Stromal cell of bone marrow (primary cell): ENCODE data around the gene STUB1.

ENCODE experiments used
- DNase-seq: peaks from one replicate; pipeline ENCODE4 v3.0.0-alpha.2; 2012; ENCODE audit warnings: low read depth

The STUB1 gene

DNA sequence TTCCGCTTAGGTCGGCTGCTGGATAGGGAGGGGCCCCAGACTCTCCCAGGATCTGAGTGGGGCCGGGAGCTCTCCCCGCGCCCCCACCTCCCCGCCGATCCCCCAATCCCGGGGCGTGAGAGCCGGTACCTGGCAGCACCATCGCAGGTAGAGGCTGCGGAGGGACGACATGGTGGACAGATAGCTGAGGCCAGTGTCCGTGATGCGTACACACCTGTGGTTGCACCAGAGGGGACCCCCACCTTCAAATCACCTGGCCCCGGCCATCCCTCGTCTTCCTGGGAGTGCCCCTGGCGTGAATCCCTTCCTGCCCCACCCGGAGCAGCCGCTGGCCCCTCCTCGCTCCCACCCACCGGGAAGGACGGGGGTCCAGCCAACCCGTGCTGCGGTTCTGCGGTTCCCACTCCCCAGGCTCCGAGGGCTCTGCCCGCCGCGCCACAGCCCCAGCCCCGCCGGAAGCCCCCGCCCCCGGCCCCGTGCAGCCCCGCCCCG, 14.7 kb downstream of the STUB1 start:
- no peak for DNase-seq

DNA sequence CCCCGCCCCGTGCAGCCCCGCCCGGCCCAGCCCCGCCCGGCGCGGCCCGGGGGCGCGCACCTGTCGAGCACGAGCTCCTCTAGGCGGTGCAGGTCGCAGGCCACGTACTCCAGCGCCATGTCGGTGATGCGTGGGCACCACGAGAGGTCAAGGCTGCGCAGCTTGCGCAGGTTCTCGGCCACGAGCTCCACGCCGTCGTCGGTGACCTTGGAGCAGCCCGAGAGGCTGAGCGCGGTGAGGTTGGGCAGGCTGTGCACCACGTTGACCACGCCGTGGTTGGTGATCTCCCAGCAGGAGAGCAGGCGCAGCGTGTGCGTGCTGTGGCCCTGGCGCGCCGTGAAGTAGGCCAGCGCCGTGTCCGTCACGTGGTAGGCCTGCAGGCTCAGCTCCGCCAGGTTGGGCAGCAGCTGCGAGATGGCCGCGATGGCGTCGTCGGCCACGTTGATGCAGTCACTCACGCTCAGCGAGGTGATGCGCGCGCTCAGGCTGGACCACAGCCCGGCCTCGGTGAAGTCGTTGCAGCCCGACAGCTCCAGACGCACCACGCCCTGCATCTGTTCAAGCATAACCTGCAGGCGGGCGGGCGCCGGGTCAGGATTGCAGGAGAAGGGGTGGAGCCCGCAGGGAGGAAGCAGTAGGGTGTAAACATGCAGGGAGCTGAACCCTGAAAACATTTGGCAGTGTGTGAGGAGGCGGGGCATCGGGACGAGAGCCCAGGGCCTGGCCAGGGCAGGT, 15.3 kb downstream of the STUB1 start:
- no peak for DNase-seq

DNA sequence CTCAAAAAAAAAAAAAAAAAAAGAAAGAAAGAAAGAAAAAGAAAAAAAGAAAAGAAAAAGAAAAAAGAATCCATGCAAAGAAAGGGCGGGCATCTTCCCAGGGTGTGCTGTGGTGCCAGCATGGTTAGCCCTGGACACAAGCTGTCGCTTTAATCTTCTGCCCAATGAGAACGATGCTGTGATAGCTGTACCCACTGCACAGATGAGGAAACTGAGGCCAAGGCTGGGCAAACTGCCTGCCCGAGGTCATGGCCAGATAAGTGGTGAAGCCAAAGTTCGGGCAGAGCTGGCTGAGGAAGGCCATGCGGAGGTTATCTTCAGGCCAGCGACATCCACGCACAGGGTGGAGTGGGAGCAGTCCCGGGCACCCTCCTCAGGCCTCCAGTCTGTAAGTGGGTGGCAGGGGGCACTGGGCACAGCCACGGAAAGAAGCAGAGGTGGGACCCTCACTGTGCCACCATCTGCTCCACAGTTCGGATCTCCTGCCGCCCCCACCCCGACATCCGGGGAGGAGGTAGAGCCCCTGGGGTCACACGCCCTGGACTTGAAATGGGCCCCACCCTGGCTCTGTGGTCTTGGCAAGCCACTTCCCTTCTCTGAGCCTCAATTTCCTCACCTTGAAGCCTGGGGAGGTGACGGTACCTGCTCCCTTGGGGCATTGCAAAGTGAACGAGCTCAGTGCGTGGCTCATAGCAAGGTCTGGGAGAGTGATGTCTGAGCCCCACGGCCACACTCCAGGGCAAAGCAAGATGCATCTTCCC, 18.9 kb downstream of the STUB1 start:
- no peak for DNase-seq

DNA sequence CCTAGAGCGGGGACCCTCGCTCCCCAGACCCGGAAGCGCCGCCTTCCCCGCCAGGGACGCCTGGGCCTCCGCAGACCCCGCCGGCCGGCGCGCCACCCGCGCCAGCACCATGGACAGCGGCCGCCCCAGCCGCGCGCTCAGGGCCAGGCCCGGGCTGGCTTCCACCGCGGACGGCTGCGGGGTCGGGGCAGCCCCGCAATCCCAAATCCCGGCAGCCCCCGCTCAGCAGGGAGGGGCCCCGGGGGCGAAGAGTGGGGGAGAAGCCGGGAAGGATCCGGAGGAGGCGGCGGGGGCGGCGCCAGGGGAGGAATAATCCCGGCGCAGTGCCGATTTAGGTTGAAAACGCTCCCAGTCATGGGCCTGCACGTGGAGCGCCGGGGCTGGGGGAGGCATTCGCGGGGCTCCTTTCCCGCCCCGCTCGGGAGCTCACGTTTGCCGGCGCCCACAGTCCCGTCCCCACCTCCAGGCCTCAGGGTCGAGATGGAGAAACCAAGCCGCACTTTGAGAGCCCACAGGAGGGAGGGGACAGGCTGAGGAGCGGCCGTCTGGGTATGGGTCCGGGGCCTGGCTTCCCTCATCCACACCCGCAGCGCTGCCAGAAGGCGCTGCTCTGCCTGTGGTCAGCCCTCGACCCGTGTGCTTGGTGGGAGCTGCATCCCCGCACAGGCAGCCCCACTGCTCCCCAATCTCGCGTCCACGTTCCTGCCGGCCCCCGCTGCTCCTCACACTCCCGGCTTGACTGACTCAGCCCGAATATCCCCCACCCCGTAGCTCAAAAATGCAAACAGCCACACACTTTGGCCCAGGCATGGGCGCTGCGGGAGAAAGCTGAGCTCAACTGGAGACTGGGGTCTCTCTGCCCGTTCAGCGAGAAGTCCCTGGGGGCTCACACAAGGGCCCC, 20.7 kb downstream of the STUB1 start:
- no peak for DNase-seq

DNA sequence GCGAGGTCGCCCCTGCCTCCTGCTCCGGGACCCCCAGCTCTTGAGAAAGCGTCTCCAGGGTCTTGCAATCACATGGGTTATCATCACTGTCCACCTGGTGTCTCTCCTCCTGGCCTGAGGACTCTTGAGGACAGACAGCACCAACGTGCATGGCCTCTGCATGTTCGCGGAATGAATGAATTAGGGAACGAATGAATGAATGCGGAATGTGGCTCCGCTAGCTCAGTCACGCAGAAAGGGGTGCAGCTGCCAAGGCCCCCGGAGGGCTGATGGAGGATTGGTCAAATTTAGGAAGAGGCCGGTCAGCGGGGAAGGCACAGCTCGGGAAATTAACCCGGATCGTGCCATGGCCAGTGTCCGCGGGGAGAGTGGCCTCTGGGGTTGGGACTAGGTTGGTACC, 22.1 kb downstream of the STUB1 start:
- DNase-seq = no peak

DNA sequence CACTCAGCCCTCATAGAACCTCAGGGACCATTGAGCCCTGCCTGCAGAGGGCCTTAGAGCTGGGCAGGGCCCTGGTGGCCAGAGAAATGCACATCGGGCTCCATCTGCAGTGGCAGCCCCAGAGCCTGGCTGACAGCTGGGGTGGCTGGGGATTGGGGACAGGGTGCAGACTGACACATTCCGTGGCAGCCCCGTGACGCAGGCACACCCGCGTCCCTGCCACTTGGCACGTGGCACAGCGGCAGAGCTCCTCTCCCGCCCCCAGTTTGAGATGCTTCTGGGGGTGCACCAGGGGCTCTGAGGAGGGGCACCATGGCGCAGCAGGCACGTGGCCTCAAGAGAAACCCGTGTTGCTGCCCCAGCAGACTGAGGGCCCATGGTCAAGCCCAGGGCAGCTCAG, 23.2 kb downstream of the STUB1 start:
- DNase-seq = no peak

DNA sequence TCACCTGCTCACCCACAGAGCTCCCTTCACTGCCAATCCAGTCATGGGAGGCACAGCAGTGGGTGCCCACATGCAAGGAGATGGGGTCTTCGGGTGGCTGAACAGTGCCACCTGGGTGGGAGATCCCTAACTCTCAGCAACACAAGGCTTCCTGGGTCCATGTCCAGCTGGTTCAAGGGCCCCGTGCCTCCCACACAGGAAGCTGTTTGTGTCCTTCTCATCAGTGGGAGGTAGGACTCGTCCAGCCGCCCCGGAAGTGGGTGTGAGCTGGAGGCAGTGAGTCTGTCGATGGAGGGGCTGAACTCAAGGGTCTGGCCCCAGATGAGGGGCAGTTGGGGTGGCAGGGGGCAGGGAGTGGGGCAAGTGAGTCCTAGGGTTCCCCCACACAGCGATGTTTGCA, 23.8 kb downstream of the STUB1 start:
- DNase-seq = no peak

DNA sequence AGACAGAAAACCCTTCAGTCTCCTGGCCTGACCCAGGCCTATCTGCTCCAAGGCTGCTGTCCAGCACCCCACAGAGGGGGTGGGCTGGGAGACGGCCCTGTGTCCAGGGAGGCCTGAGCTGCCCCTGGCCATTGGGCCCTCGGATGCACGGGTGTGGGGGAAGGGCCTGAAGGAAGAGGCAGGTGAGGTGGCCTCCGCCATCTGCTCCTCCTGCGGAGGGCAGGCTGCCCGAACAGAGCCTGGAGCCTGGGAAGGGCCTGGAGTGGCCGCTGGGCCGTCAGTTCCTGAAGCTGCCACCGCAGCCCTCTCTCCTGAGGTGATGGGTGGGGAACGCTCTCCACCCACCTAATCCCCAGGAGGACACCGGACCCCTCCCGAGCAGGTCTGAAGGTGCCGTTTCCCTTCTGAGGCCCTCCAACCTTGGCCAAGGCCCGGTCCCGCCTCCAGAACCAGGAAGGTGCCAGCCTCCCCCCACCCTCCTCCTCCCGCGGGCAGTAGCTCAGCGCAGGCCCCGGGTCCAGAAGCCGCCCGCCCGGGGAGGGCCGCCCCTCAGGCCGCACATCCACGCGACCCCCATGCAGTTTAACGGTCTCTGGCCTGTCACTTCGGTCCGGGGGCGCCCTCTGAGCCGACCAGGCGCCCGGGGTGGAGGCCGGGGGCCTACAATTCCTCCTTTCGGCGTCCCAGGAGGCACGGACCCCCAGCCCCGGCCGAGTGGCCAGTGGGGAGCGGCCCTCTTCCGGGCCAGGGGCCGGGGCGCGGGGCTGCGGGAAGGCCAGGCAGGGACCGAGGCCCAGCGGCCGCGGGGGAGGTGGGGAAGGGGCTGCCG, 24.6 kb downstream of the STUB1 start:
- no peak for DNase-seq

DNA sequence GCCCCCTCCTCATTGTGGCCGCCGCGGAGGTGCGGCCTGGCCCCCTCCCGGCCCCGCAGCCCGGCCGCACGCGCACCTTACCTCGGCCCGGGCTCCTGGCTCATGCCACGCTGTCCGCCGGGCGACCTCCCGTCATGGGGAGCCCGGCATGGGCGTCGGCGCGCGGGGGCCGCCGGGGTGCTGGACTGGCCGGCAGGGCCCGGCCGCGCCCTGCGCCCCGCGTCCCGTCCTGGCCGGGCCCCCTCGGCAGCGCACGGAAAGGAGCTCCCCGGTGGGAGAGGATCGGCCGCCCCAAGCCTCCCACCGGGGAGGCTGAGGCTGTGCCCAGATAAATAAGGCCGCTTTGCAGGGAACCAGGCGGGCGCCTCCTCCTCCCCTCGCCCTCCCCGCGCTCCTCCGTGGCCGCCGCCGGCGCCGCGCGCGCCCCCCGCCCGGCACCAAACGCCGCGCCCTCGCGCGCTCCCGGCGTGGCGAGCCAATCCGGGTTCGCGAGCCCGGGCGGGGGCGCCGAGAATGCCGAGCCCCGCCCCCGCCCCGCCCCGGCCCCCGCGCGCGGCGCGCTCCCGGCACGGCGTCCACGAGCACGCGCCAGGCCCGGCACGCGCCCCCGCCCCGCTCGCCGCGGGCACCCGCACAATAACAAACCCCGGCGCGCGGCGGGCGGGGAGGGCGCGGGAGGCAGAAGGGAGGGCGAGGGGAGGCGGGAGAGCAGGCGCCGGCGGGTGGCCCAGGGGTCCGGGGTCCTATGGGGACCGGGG, 25.4 kb downstream of the STUB1 start, which contains the start of gene FBXL16:
Gene FBXL16 (minus strand): TSS at position 371 of the 758 bp plus-strand sequence. CDS start 8,396 bp downstream, outside the sequence.
- no peak for DNase-seq

DNA sequence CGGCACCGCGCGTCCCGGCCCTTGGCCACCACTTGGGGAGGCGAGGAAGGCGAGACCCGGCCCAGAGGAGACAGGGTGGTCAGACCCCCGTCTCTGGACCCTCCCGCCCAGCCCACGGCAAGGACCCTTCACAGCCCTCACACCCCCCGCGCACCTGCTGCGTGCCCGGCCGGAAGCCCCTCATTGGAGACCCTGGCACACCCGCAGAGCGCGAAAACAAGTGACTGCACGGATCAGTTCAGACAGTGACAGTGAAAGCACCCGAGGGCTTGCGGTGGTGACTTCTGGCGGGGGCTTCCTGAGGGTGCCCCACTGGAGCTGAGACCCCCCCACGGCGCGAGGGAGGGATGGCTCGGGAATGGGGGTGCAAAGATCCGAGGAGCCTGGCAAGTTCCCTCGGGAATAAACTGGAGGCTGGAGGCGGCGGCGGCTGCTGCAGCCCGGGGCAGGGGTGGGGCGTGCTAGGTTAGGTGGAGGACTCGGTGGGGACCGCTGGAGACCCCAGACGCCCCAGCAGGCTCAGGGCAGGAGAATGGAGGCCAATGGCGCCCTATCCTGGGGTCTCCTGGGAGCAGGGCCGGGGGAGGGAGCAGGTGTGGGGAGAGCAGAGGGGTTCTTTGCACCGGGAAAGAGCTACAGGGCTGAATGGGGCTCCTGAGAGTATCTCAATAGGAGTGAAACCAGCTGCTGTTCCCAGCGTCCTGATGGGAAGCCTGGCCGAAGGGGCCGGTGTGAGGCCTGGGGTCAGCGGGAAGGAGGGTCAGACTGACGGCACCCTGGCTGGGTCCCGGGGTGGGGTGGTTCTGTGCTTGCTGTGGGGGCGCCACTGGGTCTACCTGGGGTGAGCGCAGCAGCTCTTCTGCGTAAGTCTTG, 26.2 kb downstream of the STUB1 start:
- DNase-seq = no peak

DNA sequence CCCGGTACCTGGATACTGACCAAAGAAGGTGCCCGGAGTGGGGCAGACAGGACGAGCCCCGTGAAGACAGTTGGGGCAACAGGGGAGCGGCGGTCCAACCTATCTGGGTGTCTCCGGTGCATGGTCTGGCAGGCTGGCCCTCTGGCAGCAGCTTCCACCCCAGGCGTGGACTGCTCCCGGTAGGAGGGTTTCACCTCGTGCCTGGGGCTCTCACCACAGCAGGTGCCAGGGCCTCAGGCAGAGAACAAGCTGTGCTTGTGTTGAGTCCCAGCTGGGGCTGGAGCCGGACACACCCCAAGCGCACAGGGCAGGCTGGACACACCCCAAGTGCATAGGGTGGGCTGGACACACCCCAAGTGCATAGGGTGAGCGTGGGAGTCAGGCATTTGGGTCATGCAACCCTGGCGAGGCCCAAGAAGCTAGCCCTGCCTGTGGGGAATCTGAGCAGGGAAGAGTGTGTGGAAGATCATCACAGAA, 26.9 kb downstream of the STUB1 start:
- no peak for DNase-seq

DNA sequence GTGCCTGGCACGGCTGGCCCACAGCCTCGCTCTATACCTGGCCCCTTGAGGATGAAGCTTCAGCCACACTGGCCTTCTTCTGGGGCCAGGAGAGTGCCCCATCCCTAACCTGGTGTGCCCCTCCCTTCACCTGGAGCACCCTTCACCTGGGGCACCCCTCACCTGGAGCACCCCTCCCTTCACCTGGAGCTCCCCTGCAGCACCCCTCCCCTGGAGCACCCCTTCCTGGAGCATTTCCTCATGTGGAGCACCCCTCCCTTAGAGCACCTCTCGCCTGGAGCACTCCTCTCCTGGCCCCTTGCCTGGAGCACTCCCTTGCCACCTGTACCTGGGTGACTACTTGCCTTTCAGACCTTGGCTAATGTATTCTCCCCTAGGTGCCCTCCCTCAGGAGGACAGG, 27.8 kb downstream of the STUB1 start:
- DNase-seq = no peak

DNA sequence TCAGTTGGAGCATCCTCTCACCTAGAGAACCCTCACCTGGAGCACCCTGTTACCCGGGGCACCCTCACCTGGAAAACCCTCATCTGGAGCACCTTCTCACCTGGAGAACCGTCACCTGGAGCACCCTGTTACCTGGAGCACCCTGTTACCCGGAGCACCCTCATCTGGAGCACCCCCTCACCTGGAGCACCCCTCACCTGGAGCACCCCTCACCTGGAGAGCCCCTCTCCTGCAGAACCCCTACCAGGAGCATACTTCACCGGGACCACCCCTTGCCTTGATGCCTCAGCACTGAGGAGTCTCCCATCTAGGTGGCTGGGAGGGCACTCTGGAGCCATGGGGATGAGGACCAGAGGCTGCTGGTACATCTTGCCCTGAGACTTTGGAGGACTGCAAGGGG, 28.7 kb downstream of the STUB1 start:
- DNase-seq = no peak

DNA sequence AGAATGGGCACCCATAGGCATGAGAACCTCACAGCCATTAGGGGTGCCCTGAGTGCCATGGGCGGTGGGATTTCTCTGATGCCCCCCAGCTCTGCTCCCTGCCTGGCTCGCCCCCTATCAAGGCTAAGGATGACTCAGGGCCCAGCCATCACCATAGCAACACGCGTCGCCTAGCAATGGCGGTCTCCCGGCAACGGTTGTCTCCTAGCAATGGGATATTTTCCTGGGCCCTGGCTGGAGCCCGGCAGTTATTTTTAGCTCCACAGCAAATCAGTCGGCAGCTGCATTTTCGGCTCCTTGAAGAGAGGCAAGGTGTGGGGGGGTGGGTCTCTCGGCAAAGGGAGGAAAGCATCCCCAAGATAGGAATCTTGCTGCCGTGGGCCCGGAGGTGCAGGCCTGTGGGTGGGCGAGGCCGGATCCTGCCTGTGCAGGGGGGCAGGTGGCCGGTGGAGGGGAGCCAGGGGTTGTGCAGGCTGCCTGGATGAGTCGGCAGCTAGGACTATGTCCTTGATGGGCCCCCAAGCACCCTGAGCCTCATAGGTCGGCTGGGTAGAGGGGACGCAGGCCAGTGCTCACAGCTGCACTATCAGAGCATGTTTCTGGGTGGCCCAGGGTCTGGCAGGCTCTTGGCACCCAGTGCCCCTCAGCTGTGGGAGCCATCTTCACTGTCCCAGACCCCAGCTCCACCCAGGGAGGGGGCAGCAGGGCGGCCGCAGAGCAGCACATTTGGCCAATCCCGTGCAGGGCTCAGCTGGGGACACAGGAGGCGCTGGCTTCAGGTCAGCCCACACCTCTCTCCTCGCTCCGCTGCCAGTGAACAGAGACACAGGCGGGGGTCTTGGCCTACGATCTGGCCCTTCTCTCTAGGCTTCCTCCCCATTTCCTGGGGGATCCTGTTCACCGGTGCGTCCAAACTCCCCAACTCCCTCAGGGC, 29.6 kb downstream of the STUB1 start:
- peak; percentile 65 for DNase-seq

DNA sequence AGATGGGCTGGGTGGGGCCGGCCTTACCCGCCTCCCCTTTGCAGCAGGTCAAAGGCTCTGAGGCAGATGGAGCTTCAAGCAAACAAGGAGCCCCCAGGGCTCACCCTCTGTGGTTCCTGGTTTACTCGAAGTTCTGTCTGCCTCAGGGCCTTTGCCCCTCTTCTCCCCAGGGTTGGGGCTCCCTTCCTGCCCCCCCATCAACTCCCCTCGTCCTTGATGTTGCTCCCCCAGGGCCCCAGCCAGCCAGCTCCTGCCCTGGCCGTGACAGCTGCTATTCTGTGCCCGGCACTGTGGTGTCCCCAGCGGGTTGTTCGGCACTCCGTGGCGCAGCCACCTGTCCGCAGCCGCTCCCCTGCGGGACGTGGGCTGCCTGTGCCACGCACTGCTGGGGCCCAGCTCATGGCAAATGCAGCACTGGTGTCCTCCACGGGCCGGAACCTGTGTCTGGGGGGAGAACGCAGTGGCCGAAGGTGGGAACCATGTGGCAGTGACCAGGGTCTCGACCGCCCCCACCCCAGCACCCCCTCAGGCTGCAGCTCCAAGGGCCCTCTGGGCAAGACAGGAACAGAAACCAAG, 30.4 kb downstream of the STUB1 start:
- DNase-seq = no peak

DNA sequence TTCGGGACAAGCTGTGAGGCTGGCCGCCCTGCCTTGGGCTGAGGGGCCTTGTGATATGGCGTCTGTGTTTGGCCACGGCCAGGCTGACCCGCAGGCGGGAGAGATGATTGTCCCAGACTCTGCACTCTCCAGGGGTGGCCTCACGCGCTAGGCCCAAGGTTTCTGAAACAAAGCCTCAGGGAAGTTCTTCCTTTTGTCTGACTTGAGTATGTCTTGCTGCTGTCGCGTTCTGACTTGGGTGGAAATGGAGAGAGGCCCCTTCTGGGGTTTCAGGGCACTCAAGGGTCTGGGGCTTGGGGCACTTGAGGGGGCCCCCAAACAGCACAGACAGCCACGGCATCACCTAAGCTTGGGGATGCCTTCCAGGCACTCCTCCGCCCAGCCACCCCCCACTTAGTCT, 30.9 kb downstream of the STUB1 start:
- DNase-seq = no peak

DNA sequence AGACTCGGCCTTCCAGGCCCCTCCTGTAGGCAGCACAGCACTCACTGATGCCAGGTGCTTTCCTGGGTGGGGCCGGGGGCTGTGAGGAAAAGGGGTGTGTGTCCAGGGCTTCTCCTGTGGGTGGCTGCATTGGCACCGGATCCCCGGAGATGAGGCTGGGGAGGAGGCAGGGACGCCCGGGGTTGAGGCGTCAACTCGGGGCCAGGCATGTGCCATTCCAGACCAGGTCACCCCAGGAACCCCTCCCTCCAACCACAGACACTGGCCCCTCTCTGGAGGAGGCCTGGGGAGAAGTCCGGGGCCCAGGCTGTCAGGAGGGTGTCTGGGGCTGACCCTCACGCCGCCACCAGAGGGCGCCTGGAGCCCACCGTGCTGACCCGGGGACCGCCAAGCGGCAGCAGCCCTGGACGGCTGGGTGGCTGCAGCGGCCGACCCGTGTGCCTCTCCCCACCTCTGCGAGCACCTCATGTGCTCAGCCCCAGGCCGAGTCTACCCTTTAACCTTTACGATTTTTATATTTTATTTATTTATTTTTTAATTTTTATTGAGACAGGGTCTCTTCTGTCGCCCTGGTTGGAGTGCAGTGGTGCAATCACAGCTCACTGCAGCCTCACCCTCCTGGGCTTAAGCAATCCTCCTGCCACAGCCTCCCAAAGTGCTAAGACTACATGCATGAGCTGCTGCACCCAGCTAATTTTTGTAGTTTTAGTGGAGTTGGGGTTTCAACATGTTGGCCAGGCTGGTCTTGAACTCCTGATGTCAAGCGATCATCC, 31.5 kb downstream of the STUB1 start:
- DNase-seq = no peak
